Measurements from ENCODE around the gene TANGO2. TPM values are rescaled to one million over a fixed set of nuclear protein-coding genes. Genes with fewer than 3 reads are reported as not detected.

TANGO2 gene
- total and polyA plus RNA-seq, 9 of the 15 experiments (the other 6 are each of a cell fraction or from before 2014, with no cell fraction given): 15.5 to 94.9 (median 70.1) TPM

- TF ChIP-seq ZBTB11 (CRISPR knock-in tag; IDR thresholded peaks at IDR 0.05) (0 out of 6 replicates have a peak, but pooled peaks of 1 of the 3 experiments have one; percentile 17), CGGBP1 (CRISPR knock-in tag; IDR thresholded peaks at IDR 0.05) (peak; percentile 29; the same call in 1 of the 2 replicates), BMI1 (IDR thresholded peaks at IDR 0.05; ENCODE audit: low read length) (no peak), MLX (CRISPR knock-in tag; conservative IDR thresholded peaks at IDR 0.05) (no peak), ZNF384 (IDR thresholded peaks at IDR 0.05; ENCODE audit: low read depth, low read length) (peak; percentile 47), MEIS2 (IDR thresholded peaks at IDR 0.05; ENCODE audit: partially characterized antibody) (no peak), ARID3B (CRISPR knock-in tag; IDR thresholded peaks at IDR 0.05; ENCODE audit: borderline replicate concordance) (no peak), CHD2 (IDR thresholded peaks at IDR 0.05; ENCODE audit: low read depth, low read length) (no peak), ARID1B (IDR thresholded peaks at IDR 0.05) (no peak), GABPB2 (CRISPR knock-in tag; conservative IDR thresholded peaks at IDR 0.05) (no peak), ZNF764 (CRISPR knock-in tag; IDR thresholded peaks at IDR 0.05; ENCODE audit: low read depth) (peak; percentile 50; the same call in 1 of the 2 replicates)
Measured at GRCh38 chr22:20069331-20070042, 48.6 kb downstream of the TANGO2 start (continued).

Data from K562 (cell line).